GM23338 (cell line): ENCODE measurements around the gene CEACAM19.
"Not testable (repeated sequence)": the region's sequence is repeated elsewhere in the genome, so short reads cannot be mapped to it uniquely, and the experiment has no call there.

Experiments used
- CTCF ChIP-seq, 2 experiments: fragments of 200-600 bp in 1 of 2; sonication (generic) in 1 of 2; conservative IDR thresholded peaks; 2 replicates each; pipeline versions ENCODE4 v1.5.1 to v1.6.1; 2016 to 2017; ENCODE audit warnings: antibody characterized with exemption in 2 of 2, low read depth in 2 of 2, mild to moderate bottlenecking in 2 of 2, moderate library complexity in 1 of 2
- EZH2 ChIP-seq: fragments of 200-600 bp; sonication (generic); IDR thresholded peaks from one replicate; pipeline ENCODE4 v1.8.0; 2017; ENCODE audit warnings: antibody characterized with exemption, mild to moderate bottlenecking, low read depth; ENCODE audit not compliant: unreplicated experiment
- POLR2AphosphoS5 ChIP-seq: IDR thresholded peaks from 2 replicates; pipeline ENCODE4 v1.6.1; 2016; ENCODE audit warnings: antibody characterized with exemption, low read depth

DNA sequence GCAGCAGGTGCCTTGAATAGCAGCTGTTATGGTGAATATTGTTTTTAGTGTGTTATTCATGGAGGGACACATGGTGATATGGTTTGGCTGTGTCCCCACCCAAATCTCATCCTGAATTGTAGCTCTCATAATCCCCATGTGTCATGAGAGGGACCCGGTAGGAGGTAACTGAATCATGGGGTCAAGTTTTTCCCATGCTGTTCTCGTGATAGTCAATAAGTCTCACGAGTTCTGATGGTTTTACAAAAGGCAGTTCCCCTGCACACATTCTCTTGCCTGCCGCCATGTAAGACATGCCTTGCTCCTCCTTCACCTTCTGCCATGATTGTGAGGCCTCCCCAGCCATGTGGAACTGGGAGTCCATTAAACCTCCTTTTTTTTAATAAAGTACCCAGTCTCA lies 45.6 kb upstream of the CEACAM19 start:
- not testable (repeated sequence) for TF ChIP-seq CTCF (conservative IDR thresholded peaks at IDR 0.05; ENCODE audit: low read depth in 2 of 2); EZH2; POLR2AphosphoS5
